SK-N-SH (cell line): ENCODE data around the gene TBC1D1. TPM values are rescaled to one million over a fixed set of nuclear protein-coding genes. Genes with fewer than 3 reads are reported as not detected.

ENCODE experiments used
- CTCF ChIA-PET: fragments of 300-600, 350-600 bp; formaldehyde crosslinking; extraction: SDS; loops from one replicate; lab custom pipeline; 2021; lab: Yijun Ruan, JAX
- POLR2A ChIA-PET: fragments of 350-600 bp; sonication (Branson Sonifier 250); formaldehyde crosslinking; extraction: SDS; loops from one replicate; lab custom pipeline; 2020; ENCODE audit warnings: antibody characterized with exemption, inconsistent platforms; lab: Yijun Ruan, JAX
- DNase-seq: peaks from one replicate; pipeline ENCODE4 v3.0.0; 2012
- H2AFZ ChIP-seq: fragments of 200-600 bp; sonication (generic); 2 replicates; pipeline ENCODE4 v1.8.1; 2016; ENCODE audit warnings: antibody characterized with exemption, mild to moderate bottlenecking, low read depth
- H3F3A ChIP-seq: fragments of 200-600 bp; sonication (generic); replicated peaks from 2 replicates; pipeline ENCODE3; 2016; ENCODE audit warnings: antibody characterized with exemption, mild to moderate bottlenecking; ENCODE audit not compliant: insufficient read depth
- H3K27ac ChIP-seq, 2 experiments: fragments of 200-500 bp in 1 of 2; fragments of 200-600 bp in 1 of 2; sonication (Bioruptor generic) in 1 of 2; sonication (generic), shearing (Covaris generic) in 1 of 2; 2 replicates each; pipeline versions ENCODE4 v1.5.1 to v1.6.1; 2014 to 2016; ENCODE audit warnings: low read depth in 2 of 2, inconsistent platforms in 1 of 2, low read length in 1 of 2, mild to moderate bottlenecking in 1 of 2, mixed read lengths in 1 of 2
- H3K27me3 ChIP-seq: fragments of 200-600 bp; sonication (generic), shearing (Covaris generic); 2 replicates; pipeline ENCODE4 v1.6.1; 2016; ENCODE audit warnings: mixed run types; ENCODE audit not compliant: insufficient read depth
- H3K36me3 ChIP-seq, 2 experiments: fragments of 200-500 bp in 1 of 2; fragments of 200-600 bp in 1 of 2; sonication (Bioruptor generic) in 1 of 2; sonication (generic) in 1 of 2; replicated peaks in 1 of 2; 2 replicates each; pipeline versions ENCODE3 to v1.5.1; 2014 to 2016; ENCODE audit warnings: low read length in 1 of 2, mild to moderate bottlenecking in 1 of 2; ENCODE audit not compliant: insufficient read depth in 2 of 2, control insufficient read depth in 1 of 2
- H3K4me1 ChIP-seq, 2 experiments: fragments of 200-500 bp in 1 of 2; fragments of 200-600 bp in 1 of 2; sonication (Bioruptor generic) in 1 of 2; sonication (generic), shearing (Covaris generic) in 1 of 2; 2 replicates each; pipeline versions ENCODE4 v1.5.1 to v1.6.1; 2014 to 2016; ENCODE audit warnings: low read depth in 1 of 2, low read length in 1 of 2, mixed run types in 1 of 2; ENCODE audit not compliant: insufficient read depth in 2 of 2, control insufficient read depth in 1 of 2
- H3K4me2 ChIP-seq: fragments of 200-600 bp; sonication (generic), shearing (Covaris generic); 2 replicates; pipeline ENCODE4 v1.6.1; 2017; ENCODE audit warnings: mixed run types
- H3K4me3 ChIP-seq, 2 experiments: fragments of 200-500 bp in 1 of 2; fragments of 200-600 bp in 1 of 2; sonication (Bioruptor generic) in 1 of 2; sonication (generic), shearing (Covaris generic) in 1 of 2; 2 replicates each; pipeline versions ENCODE4 v1.5.1 to v1.8.1; 2014 to 2016; ENCODE audit warnings: low read depth in 2 of 2, inconsistent platforms in 1 of 2, low read length in 1 of 2, mild to moderate bottlenecking in 1 of 2, mixed read lengths in 1 of 2, moderate library complexity in 1 of 2
- H3K79me2 ChIP-seq: fragments of 200-600 bp; sonication (generic); 2 replicates; pipeline ENCODE4 v1.8.1; 2017; ENCODE audit warnings: mild to moderate bottlenecking; ENCODE audit not compliant: insufficient read depth
- H3K9ac ChIP-seq: fragments of 200-600 bp; sonication (generic); 2 replicates; pipeline ENCODE4 v1.6.1; 2017; ENCODE audit warnings: mixed run types
- H3K9me2 ChIP-seq: fragments of 200-600 bp; sonication (generic); 2 replicates; pipeline ENCODE4 v1.6.1; 2017; ENCODE audit warnings: mixed run types
- H3K9me3 ChIP-seq: fragments of 200-600 bp; sonication (generic); 2 replicates; pipeline ENCODE4 v1.6.1; 2017; ENCODE audit warnings: mixed run types, mild to moderate bottlenecking, moderate library complexity
- H4K20me1 ChIP-seq: fragments of 200-600 bp; sonication (generic); 2 replicates; pipeline ENCODE4 v1.6.1; 2017; ENCODE audit warnings: mild to moderate bottlenecking, mixed run types; ENCODE audit not compliant: insufficient read depth
- FOXJ3 ChIP-seq: sonication (generic); formaldehyde crosslinking; IDR thresholded peaks from 2 replicates; pipeline ENCODE4 v1.5.1; 2020; ENCODE audit warnings: mild to moderate bottlenecking, missing genetic modification reagents
- FOXM1 ChIP-seq: IDR thresholded peaks from 2 replicates; pipeline ENCODE4 v1.4.0; 2012; ENCODE audit warnings: low read depth, mild to moderate bottlenecking
- GATA2 ChIP-seq: sonication (generic); formaldehyde crosslinking; IDR thresholded peaks from 2 replicates; pipeline ENCODE4 v1.5.0; 2020; ENCODE audit warnings: mild to moderate bottlenecking, missing genetic modification reagents
- JUND ChIP-seq: IDR thresholded peaks from 2 replicates; pipeline ENCODE4 v1.4.0; 2012
- NFIC ChIP-seq: IDR thresholded peaks from 2 replicates; pipeline ENCODE4 v1.4.0; 2012; ENCODE audit warnings: borderline replicate concordance
- RAD21 ChIP-seq: IDR thresholded peaks from 2 replicates; pipeline ENCODE4 v1.6.1; 2012; ENCODE audit warnings: mild to moderate bottlenecking, low read length
- RCOR1 ChIP-seq: fragments of 150-350 bp; IDR thresholded peaks from 2 replicates; pipeline ENCODE4 v1.6.1; 2017; ENCODE audit warnings: antibody characterized with exemption, low read length
- WGBS: methylation state at CpG from one replicate; pipeline ENCODE4 v1.1.6; 2017; ENCODE audit warnings: low lambda C conversion rate; 5-methylcytosine and 5-hydroxymethylcytosine counted together
- polyA plus RNA-seq, 3 experiments: library from polyadenylated mRNA; depleted of rRNA; stranded (reverse); fragments of >200 nt; gene quantifications; 2 replicates each; pipeline ENCODE4 v1.2.3, GENCODE V29; 2012
- TF ChIP-seq, protein P1 (sequence below): IDR thresholded peaks from 2 replicates; pipeline ENCODE4 v1.4.0; 2012; ENCODE audit warnings: low read depth, borderline replicate concordance
- TF ChIP-seq, protein P2 (sequence below): fragments of 150-350 bp; IDR thresholded peaks from 2 replicates; pipeline ENCODE4 v1.6.1; 2016; ENCODE audit warnings: mild to moderate bottlenecking, low read depth, low read length
- TF ChIP-seq, protein P3 (sequence below): IDR thresholded peaks from 2 replicates; pipeline ENCODE4 v1.4.0; 2012; ENCODE audit warnings: low read depth

Gene TBC1D1
- polyA plus RNA-seq, 1 of the 3 experiments (the other 2 are of a cell fraction), result 29.8 TPM

DNA sequence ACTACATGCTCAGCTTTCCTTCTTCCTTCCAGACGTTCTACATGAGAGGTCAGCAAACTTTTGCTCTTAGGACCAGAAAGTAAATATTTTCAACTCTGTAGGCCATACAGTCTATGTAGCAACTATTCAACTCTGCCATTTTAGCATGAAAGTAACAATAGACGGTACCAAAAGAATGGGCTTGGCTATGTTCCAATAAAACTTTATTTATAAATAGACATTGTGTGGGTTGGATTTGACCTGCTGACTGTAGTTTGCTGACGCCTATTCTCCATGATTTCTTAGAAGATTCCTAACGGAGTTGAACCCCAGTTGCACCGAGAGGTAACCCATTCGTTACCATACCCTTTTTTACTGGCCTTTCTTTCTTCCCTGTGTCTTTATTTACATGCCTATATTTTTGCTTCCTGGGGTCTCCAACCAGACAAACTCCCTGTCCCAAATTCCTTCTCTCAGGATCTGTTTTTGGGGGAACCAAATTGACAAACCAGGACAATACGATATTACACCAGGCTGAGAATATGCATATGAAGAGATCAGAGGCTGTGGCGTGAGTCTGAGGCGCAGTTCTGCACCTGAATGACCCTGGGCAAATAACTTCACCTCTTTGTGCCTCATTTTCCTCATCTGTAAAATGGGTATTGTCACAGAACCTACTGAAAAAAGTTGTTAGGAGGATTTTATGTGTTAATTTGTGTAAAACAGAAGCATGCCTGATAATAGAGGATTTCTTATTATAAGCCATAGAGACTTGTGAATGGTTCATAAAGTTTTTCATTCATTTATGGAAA is 58.9 kb downstream of the TBC1D1 start:
- no peaks in the 10 kb centered on the region for H3K9me3 ChIP-seq
- H4K20me1 ChIP-seq, result no peaks in the 10 kb centered on the region
- CTCF ChIA-PET, result no interaction called here
- 61% methylated on average over 9 of the region's 9 CpGs for WGBS
- H3K27ac ChIP-seq, result no peak overlapping the region
- POLR2A ChIA-PET, result no interaction called here
- no peaks in the 10 kb centered on the region for H3F3A ChIP-seq
- no peak overlapping the region for H2AFZ ChIP-seq
- no peak overlapping the region for H3K9ac ChIP-seq
- H3K4me2 ChIP-seq, result no peak overlapping the region
- no peaks in the 10 kb centered on the region for H3K79me2 ChIP-seq
- no peaks in the 10 kb centered on the region for H3K9me2 ChIP-seq
- H3K36me3 ChIP-seq, result no peaks in the 10 kb centered on the region
- no peak overlapping the region for H3K4me3 ChIP-seq
- H3K4me1 ChIP-seq, result no peaks in the 10 kb centered on the region; a peak in 1 of 4 replicates
- no peak for DNase-seq
- TF ChIP-seq JUND (no peak), FOXJ3 (no peak), RAD21 (no peak), NFIC (no peak)
- TF ChIP-seq, protein P1, sequence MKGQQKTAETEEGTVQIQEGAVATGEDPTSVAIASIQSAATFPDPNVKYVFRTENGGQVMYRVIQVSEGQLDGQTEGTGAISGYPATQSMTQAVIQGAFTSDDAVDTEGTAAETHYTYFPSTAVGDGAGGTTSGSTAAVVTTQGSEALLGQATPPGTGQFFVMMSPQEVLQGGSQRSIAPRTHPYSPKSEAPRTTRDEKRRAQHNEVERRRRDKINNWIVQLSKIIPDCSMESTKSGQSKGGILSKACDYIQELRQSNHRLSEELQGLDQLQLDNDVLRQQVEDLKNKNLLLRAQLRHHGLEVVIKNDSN, result no peak
- TF ChIP-seq, protein P2, sequence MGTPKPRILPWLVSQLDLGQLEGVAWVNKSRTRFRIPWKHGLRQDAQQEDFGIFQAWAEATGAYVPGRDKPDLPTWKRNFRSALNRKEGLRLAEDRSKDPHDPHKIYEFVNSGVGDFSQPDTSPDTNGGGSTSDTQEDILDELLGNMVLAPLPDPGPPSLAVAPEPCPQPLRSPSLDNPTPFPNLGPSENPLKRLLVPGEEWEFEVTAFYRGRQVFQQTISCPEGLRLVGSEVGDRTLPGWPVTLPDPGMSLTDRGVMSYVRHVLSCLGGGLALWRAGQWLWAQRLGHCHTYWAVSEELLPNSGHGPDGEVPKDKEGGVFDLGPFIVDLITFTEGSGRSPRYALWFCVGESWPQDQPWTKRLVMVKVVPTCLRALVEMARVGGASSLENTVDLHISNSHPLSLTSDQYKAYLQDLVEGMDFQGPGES, result no peak
- H3K27me3 ChIP-seq, result no peaks in the 10 kb centered on the region

DNA sequence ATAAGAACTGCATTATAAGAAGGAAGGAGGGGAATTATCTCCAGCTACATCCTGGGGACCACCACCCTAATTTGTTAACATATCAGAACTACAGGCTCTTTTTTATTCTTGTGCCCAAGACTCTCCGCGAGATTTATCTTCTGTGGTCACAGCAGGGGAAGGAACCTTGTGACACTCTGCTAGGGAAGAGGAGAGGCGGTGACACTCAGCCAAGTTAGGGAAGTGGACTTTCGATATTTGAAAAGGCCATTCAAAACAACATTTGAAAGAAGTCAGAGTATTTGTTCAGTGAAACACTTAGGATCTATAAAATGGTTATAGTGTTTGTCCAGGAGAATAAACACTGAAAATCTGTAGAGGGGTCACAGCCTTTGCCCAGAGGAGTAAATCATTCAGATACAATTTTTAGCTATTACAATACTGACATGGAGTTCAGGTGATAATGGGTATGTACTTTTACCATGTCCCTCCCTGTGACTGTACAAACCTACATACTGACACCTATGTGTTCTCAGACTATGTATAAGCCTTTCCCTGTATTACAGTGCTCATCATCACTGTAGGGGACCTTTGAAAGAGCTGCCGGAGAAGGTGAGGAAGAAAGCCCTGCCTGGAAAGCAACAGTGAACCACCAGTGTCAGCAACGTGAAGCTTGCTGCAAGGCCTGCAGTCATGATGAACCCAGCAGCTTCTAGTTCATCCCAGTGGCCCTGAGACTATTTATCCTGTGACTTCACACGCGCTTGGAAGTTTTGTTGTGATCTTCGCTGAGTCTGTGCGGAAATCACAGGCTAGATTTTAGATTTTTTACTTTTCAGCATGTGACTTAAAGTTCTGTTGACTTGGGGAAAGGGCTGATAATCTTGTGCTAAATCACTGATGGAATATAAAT is 60.8 kb downstream of the TBC1D1 start:
- no peak for DNase-seq
- Histone ChIP-seq H3K4me2 (no peak overlapping the region), H3K9me2 (no peaks in the 10 kb centered on the region), H3K79me2 (no peaks in the 10 kb centered on the region), H3K4me3 (no peak overlapping the region), H4K20me1 (no peaks in the 10 kb centered on the region), H2AFZ (no peak overlapping the region), H3K27me3 (no peaks in the 10 kb centered on the region), H3K36me3 (no peaks in the 10 kb centered on the region), H3K9me3 (no peaks in the 10 kb centered on the region), H3K4me1 (no peaks in the 10 kb centered on the region), H3K9ac (no peak overlapping the region), H3F3A (no peaks in the 10 kb centered on the region), H3K27ac (no peak overlapping the region)
- 84% methylated on average over 10 of the region's 10 CpGs for WGBS
- ChIA-PET CTCF (no interaction called here), POLR2A (no interaction called here)
- TF ChIP-seq GATA2 (CRISPR knock-in tag) (no peak), RCOR1 (no peak), FOXM1 (no peak), NFIC (no peak)
- TF ChIP-seq, protein P3, sequence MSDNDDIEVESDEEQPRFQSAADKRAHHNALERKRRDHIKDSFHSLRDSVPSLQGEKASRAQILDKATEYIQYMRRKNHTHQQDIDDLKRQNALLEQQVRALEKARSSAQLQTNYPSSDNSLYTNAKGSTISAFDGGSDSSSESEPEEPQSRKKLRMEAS, result no peak
